ENCODE results near the gene CDC42EP1. TPM values are rescaled to one million over a fixed set of nuclear protein-coding genes. Genes with fewer than 3 reads are reported as not detected.
A peak's percentile ranks its signal among the peaks of the same experiment; 100 is the strongest.

The CDC42EP1 gene
- polyA plus RNA-seq, 1 experiment: 36.3 TPM

GRCh38 chr22:37563153-37564081 is 3.1 kb downstream of the CDC42EP1 start:
- ChIA-PET CTCF (interaction anchor here (1.0 to 22.0 kb wide), 7 partner anchors 8 to 44 kb away, joined by 3 to 551 read pairs (median 4); partner anchors contain the start of gene GGA1), POLR2A (interaction anchor here (0.5 to 2.0 kb wide), 4 partner anchors 16 to 1588 kb away, joined by 3 to 6 read pairs (median 4); a partner anchor contains a TSS)
- DNase-seq (ENCODE audit: low read depth): peak; percentile 74
- Histone ChIP-seq H3K4me3 (ENCODE audit: low read depth, low read length) (peak overlapping the region; percentile 6; the same call in 1 of the 2 replicates), H3K27me3 (ENCODE audit: control insufficient read depth, insufficient read depth, low read length) (no peaks in the 10 kb centered on the region), H3K36me3 (ENCODE audit: control insufficient read depth, insufficient read depth, low read length) (peaks cover 32% of the 10 kb centered on the region)
- no peak for TF ChIP-seq CTCF (IDR thresholded peaks at IDR 0.05; ENCODE audit: insufficient read depth, low read depth, low read length)

GRCh38 chr22:37564111-37564711 is 3.9 kb downstream of the CDC42EP1 start:
- no peak for TF ChIP-seq CTCF (IDR thresholded peaks at IDR 0.05; ENCODE audit: insufficient read depth, low read depth, low read length)
- ChIA-PET CTCF (interaction anchor here (1.3 to 22.0 kb wide), 5 partner anchors 9 to 43 kb away, joined by 4 to 551 read pairs (median 22); partner anchors contain the start of gene GGA1), POLR2A (interaction anchor here (0.7 to 2.0 kb wide), 2 partner anchors 17 to 28 kb away, joined by 3 to 6 read pairs; no protein-coding TSS in a partner anchor)

GRCh38 chr22:37565830-37566229 is 5.5 kb downstream of the CDC42EP1 start:
- no peaks in the 10 kb centered on the region for H3K27me3 ChIP-seq (ENCODE audit: control insufficient read depth, insufficient read depth, low read length)
- no peak for DNase-seq (ENCODE audit: low read depth)
- POLR2A ChIA-PET: no interaction called here
- CTCF ChIA-PET: interaction anchor here (0.6 to 22.0 kb wide), 8 partner anchors 9 to 242 kb away, joined by 3 to 551 read pairs (median 21); partner anchors contain the start of genes GGA1 and LGALS2
- no peak for TF ChIP-seq CTCF (IDR thresholded peaks at IDR 0.05; ENCODE audit: insufficient read depth, low read depth, low read length)
- no peak overlapping the region for H3K4me3 ChIP-seq (ENCODE audit: low read depth, low read length)
- peaks cover 52% of the 10 kb centered on the region for H3K36me3 ChIP-seq (ENCODE audit: control insufficient read depth, insufficient read depth, low read length)

More at GRCh38 chr22:37564111-37564711, 3.9 kb downstream of the CDC42EP1 start:
- Histone ChIP-seq H3K27me3 (ENCODE audit: control insufficient read depth, insufficient read depth, low read length) (no peaks in the 10 kb centered on the region), H3K4me3 (ENCODE audit: low read depth, low read length) (no peak overlapping the region), H3K36me3 (ENCODE audit: control insufficient read depth, insufficient read depth, low read length) (peaks cover 38% of the 10 kb centered on the region)
- DNase-seq (ENCODE audit: low read depth): no peak

DNA sequence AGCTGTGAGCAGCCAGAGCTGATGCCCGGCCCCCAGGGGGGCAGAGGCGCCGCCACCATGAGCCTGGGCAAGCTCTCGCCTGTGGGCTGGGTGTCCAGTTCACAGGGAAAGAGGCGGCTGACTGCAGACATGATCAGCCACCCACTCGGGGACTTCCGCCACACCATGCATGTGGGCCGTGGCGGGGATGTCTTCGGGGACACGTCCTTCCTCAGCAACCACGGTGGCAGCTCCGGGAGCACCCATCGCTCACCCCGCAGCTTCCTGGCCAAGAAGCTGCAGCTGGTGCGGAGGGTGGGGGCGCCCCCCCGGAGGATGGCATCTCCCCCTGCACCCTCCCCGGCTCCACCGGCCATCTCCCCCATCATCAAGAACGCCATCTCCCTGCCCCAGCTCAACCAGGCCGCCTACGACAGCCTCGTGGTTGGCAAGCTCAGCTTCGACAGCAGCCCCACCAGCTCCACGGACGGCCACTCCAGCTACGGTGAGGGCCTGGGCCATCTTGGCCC is 6.1 kb downstream of the CDC42EP1 start:
- DNase-seq (ENCODE audit: low read depth): no peak
- Histone ChIP-seq H3K36me3 (ENCODE audit: control insufficient read depth, insufficient read depth, low read length) (peaks cover 54% of the 10 kb centered on the region), H3K4me3 (ENCODE audit: low read depth, low read length) (no peak overlapping the region)

More for the DNA sequence above, 6.1 kb downstream of the CDC42EP1 start:
- no peaks in the 10 kb centered on the region for H3K27me3 ChIP-seq (ENCODE audit: control insufficient read depth, insufficient read depth, low read length)
- ChIA-PET POLR2A (no interaction called here), CTCF (interaction anchor here (0.6 to 22.0 kb wide), 13 partner anchors 9 to 243 kb away, joined by 3 to 551 read pairs (median 6); partner anchors contain the start of gene GGA1)
- TF ChIP-seq CTCF (IDR thresholded peaks at IDR 0.05; ENCODE audit: insufficient read depth, low read depth, low read length): no peak

All from BJ (cell line).